Right lung (tissue), 5 donors: ENCODE measurements around the gene DDX10. TPM values are rescaled to one million over a fixed set of nuclear protein-coding genes. Genes with fewer than 3 reads are reported as not detected.
"Not testable (repeated sequence)": the region's sequence is repeated elsewhere in the genome, so short reads cannot be mapped to it uniquely, and the experiment has no call there.

Experiments
- DNase-seq, 2 donors: peaks; one replicate each; pipeline ENCODE4 v3.0.0-alpha.2; 2013
- polyA plus RNA-seq, 5 donors: library from polyadenylated mRNA; unstranded; fragments of 120-200 nt; gene quantifications; one replicate each; pipeline versions ENCODE4 v1.2.1 to v1.2.3, GENCODE V29; 2013; ENCODE audit warnings: inconsistent platforms in 1 of 5, low replicate concordance in 1 of 5; ENCODE audit not compliant: insufficient read length in 5 of 5, insufficient read depth in 1 of 5

The DDX10 gene
- polyA plus RNA-seq, 5 donors, result 28.1 to 30.0 (median 29.6) TPM

GRCh38 chr11:108818971-108819370, 154.1 kb downstream of the DDX10 start:
- DNase-seq, result no peak

GRCh38 chr11:108819957-108820356, 155.1 kb downstream of the DDX10 start:
- no peak for DNase-seq

GRCh38 chr11:108823960-108824359, 159.1 kb downstream of the DDX10 start:
- not testable (repeated sequence) for DNase-seq

- no peak for DNase-seq
Observed at GRCh38 chr11:108824545-108824944, 159.7 kb downstream of the DDX10 start.

- DNase-seq, result no peak
Observed at GRCh38 chr11:108825381-108825780, 160.5 kb downstream of the DDX10 start.

GRCh38 chr11:108826136-108826535, 161.3 kb downstream of the DDX10 start:
- DNase-seq, result no peak

GRCh38 chr11:108835624-108836023, 170.8 kb downstream of the DDX10 start:
- DNase-seq, result no peak

- DNase-seq, result no peak
Observed at GRCh38 chr11:108836541-108836940, 171.7 kb downstream of the DDX10 start.

- DNase-seq, result no peak
Observed at GRCh38 chr11:108838102-108838791, 173.4 kb downstream of the DDX10 start.

GRCh38 chr11:108838792-108839105, 173.9 kb downstream of the DDX10 start:
- no peak for DNase-seq

- DNase-seq, result no peak
Observed at GRCh38 chr11:108846009-108846408, 181.1 kb downstream of the DDX10 start.

GRCh38 chr11:108847298-108847990, 182.6 kb downstream of the DDX10 start:
- peak; percentile 47 to 49 for DNase-seq

- no peak for DNase-seq
Observed at GRCh38 chr11:108851781-108852180, 186.9 kb downstream of the DDX10 start.

- no peak for DNase-seq
Observed at GRCh38 chr11:108852701-108853100, 187.8 kb downstream of the DDX10 start.

- no peak for DNase-seq
Observed at GRCh38 chr11:108853151-108853550, 188.3 kb downstream of the DDX10 start.

GRCh38 chr11:108853864-108854263, 189.0 kb downstream of the DDX10 start:
- no peak for DNase-seq

GRCh38 chr11:108854346-108854745, 189.5 kb downstream of the DDX10 start:
- DNase-seq, result no peak

- DNase-seq, result no peak
Observed at GRCh38 chr11:108857382-108857781, 192.5 kb downstream of the DDX10 start.

GRCh38 chr11:108858622-108859021, 193.8 kb downstream of the DDX10 start:
- DNase-seq, result no peak

- DNase-seq, result no peak
Observed at GRCh38 chr11:108859510-108859909, 194.6 kb downstream of the DDX10 start.

- no peak for DNase-seq
Observed at GRCh38 chr11:108863528-108863927, 198.7 kb downstream of the DDX10 start.

- DNase-seq, result no peak
Observed at GRCh38 chr11:108865406-108865805, 200.5 kb downstream of the DDX10 start.

- no peak for DNase-seq
Observed at GRCh38 chr11:108866781-108867180, 201.9 kb downstream of the DDX10 start.
